ENCODE results near the gene GLYATL3. TPM values are rescaled to one million over a fixed set of nuclear protein-coding genes. Genes with fewer than 3 reads are reported as not detected.

GLYATL3 gene
- polyA plus RNA-seq, 2 donors: not detected

GRCh38 chr6:49565855-49566254 is 66.1 kb downstream of the GLYATL3 start:
- WGBS, 2 donors: 65 to 66% methylated on average over 10 of the region's 10 CpGs

GRCh38 chr6:49570474-49571079 is 70.9 kb downstream of the GLYATL3 start:
- H3K36me3 ChIP-seq (ENCODE audit: control insufficient read depth in 2 of 2, insufficient read depth in 2 of 2, low read length in 1 of 2): no peaks in the 10 kb centered on the region
- H3K9me3 ChIP-seq (ENCODE audit: control insufficient read depth in 2 of 2, insufficient read depth in 1 of 2, low read depth in 1 of 2, low read length in 1 of 2): no peaks in the 10 kb centered on the region
- no peak overlapping the region for H3K4me3 ChIP-seq (ENCODE audit: low read depth in 1 of 2, low read length in 2 of 2)
- no peaks in the 10 kb centered on the region for H3K27me3 ChIP-seq (ENCODE audit: control insufficient read depth in 1 of 2, insufficient read depth in 2 of 2, low read length in 2 of 2)
- no peak overlapping the region for H3K27ac ChIP-seq (ENCODE audit: low read depth in 2 of 2, low read length in 1 of 2)
- H3K4me1 ChIP-seq (ENCODE audit: control insufficient read depth in 2 of 2, insufficient read depth in 2 of 2, low read length in 1 of 2): peaks cover 0 to 3% of the 10 kb centered on the region in 2 donors
- 47 to 54% methylated on average over 6 of the region's 6 CpGs for WGBS, 2 donors

More at GRCh38 chr6:49565855-49566254, 66.1 kb downstream of the GLYATL3 start:
- Histone ChIP-seq H3K36me3 (ENCODE audit: control insufficient read depth in 2 of 2, insufficient read depth in 2 of 2, low read length in 1 of 2) (no peaks in the 10 kb centered on the region), H3K4me1 (ENCODE audit: control insufficient read depth in 2 of 2, insufficient read depth in 2 of 2, low read length in 1 of 2) (peaks cover 0 to 3% of the 10 kb centered on the region in 2 donors), H3K9me3 (ENCODE audit: control insufficient read depth in 2 of 2, insufficient read depth in 1 of 2, low read depth in 1 of 2, low read length in 1 of 2) (no peaks in the 10 kb centered on the region), H3K4me3 (ENCODE audit: low read depth in 1 of 2, low read length in 2 of 2) (no peak overlapping the region), H3K27me3 (ENCODE audit: control insufficient read depth in 1 of 2, insufficient read depth in 2 of 2, low read length in 2 of 2) (no peaks in the 10 kb centered on the region), H3K27ac (ENCODE audit: low read depth in 2 of 2, low read length in 1 of 2) (no peak overlapping the region)

GRCh38 chr6:49576618-49577017 is 76.9 kb downstream of the GLYATL3 start:
- Histone ChIP-seq H3K36me3 (ENCODE audit: control insufficient read depth in 2 of 2, insufficient read depth in 2 of 2, low read length in 1 of 2) (no peaks in the 10 kb centered on the region), H3K4me1 (ENCODE audit: control insufficient read depth in 2 of 2, insufficient read depth in 2 of 2, low read length in 1 of 2) (no peaks in the 10 kb centered on the region), H3K9me3 (ENCODE audit: control insufficient read depth in 2 of 2, insufficient read depth in 1 of 2, low read depth in 1 of 2, low read length in 1 of 2) (no peaks in the 10 kb centered on the region), H3K4me3 (ENCODE audit: low read depth in 1 of 2, low read length in 2 of 2) (no peak overlapping the region), H3K27me3 (ENCODE audit: control insufficient read depth in 1 of 2, insufficient read depth in 2 of 2, low read length in 2 of 2) (no peaks in the 10 kb centered on the region), H3K27ac (ENCODE audit: low read depth in 2 of 2, low read length in 1 of 2) (no peak overlapping the region)
- 60 to 100% methylated on average over 1 of the region's 1 CpG for WGBS, 2 donors

Other genes starting within 250 kb of the GLYATL3 start
- 10 to 100 TPM in 1 of 2 donors, 1 to 10 TPM in 1; 9.7 to 15.6 TPM for gene MMUT, start 36.7 kb upstream of the GLYATL3 start, polyA plus RNA-seq
- gene CENPQ, start 36.6 kb upstream of the GLYATL3 start, polyA plus RNA-seq: 1 to 10 TPM; 2.8 to 4.2 TPM
- gene C6orf141, start 50.7 kb downstream of the GLYATL3 start, polyA plus RNA-seq: 1 to 10 TPM; 4.9 to 9.7 TPM
- under 1 TPM; 0.05 to 0.06 TPM for gene RHAG, start 136.9 kb downstream of the GLYATL3 start, polyA plus RNA-seq
- 1 to 10 TPM; 1.0 to 3.1 TPM for gene CRISP2, start 213.6 kb downstream of the GLYATL3 start, polyA plus RNA-seq
- 100 to 1,000 TPM; 144 to 176 TPM for gene CRISP3, start 244.5 kb downstream of the GLYATL3 start, polyA plus RNA-seq